ENCODE results near the gene OR4B1. TPM values are rescaled to one million over a fixed set of nuclear protein-coding genes. Genes with fewer than 3 reads are reported as not detected.

OR4B1 gene
- total and polyA plus RNA-seq, 2 experiments from 2014 or later: not detected

DNA sequence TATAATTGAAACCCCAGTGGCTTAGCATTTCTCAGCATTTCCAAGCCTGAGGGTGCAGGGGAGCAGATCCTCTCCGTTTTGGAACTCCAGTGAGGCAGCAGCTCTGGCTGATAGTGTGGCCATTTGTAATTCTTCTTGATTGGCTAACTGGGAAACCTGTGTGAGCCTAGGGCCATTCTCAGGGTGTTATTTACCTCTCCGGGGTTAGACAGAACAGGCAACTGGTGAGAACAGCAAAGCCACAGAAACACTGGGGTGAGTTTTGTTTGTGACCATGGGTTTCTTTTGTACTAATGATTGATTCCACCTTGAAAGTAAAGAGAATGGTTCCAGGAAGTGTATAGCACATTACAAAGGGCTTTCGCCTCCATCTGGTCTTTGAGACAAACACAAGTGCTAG is 25.9 kb downstream of the OR4B1 start (continued):
- TF ChIP-seq, protein P1, sequence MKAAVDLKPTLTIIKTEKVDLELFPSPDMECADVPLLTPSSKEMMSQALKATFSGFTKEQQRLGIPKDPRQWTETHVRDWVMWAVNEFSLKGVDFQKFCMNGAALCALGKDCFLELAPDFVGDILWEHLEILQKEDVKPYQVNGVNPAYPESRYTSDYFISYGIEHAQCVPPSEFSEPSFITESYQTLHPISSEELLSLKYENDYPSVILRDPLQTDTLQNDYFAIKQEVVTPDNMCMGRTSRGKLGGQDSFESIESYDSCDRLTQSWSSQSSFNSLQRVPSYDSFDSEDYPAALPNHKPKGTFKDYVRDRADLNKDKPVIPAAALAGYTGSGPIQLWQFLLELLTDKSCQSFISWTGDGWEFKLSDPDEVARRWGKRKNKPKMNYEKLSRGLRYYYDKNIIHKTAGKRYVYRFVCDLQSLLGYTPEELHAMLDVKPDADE (IDR thresholded peaks at IDR 0.05): no peak

DNA sequence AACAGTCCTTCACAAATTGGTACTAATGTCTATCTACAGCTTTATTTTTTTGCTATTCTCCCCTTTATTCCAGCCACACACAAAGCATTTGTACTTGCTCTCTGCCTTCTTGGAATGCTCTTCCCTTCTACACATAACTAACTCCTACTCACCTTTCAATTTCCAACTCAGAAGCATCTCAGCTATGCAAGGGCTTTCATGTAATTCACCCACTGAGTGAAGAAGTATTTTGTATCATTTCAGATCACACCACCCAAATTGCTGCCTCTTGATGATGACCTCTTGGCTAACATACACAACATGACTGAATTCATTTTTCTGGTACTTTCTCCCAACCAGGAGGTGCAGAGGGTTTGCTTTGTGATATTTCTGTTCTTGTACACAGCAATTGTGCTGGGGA is 28.2 kb downstream of the OR4B1 start, which contains the start of gene OR4X2:
Gene OR4X2, plus strand, starts transcription at position 301 of the 400 bp plus-strand sequence. Its CDS starts 0 bp downstream, at position 301.
- Histone ChIP-seq H3K4me3 (no peak within 1 kb of the TSS), H3K36me3 (ENCODE audit: insufficient read depth) (peaks cover 3% of the 10 kb centered on the region; the same call in 1 of the 2 replicates), H3K27me3 (ENCODE audit: insufficient read depth) (no peaks in the 10 kb centered on the region), H3K79me2 (replicated peaks; ENCODE audit: insufficient read depth) (no peaks in the 10 kb centered on the region), H3K9me2 (ENCODE audit: insufficient read depth) (no peaks in the 10 kb centered on the region), H4K20me1 (replicated peaks; ENCODE audit: insufficient read depth) (no peaks in the 10 kb centered on the region), H2AFZ (no peak within 1 kb of the TSS), H3F3A (replicated peaks; ENCODE audit: low read depth) (no peaks in the 10 kb centered on the region), H3K4me1 (ENCODE audit: insufficient read depth) (no peaks in the 10 kb centered on the region), H3K27ac (ENCODE audit: low read depth) (no peak within 1 kb of the TSS), H3K4me2 (no peak within 1 kb of the TSS)
- Mint-ChIP-seq H3K9me3 (peaks cover 96% of the 10 kb centered on the region), H3K36me3 (ENCODE audit: low read depth) (peaks cover 30% of the 10 kb centered on the region), H3K27ac (no peak within 1 kb of the TSS), H3K4me1 (no peaks in the 10 kb centered on the region), H3K4me3 (no peak within 1 kb of the TSS), H3K27me3 (ENCODE audit: insufficient read depth, low read depth, poor library complexity) (no peaks in the 10 kb centered on the region)
- TF ChIP-seq STAT1 (IDR thresholded peaks at IDR 0.05; ENCODE audit: unreplicated experiment): no peak
- TF ChIP-seq, protein P2, sequence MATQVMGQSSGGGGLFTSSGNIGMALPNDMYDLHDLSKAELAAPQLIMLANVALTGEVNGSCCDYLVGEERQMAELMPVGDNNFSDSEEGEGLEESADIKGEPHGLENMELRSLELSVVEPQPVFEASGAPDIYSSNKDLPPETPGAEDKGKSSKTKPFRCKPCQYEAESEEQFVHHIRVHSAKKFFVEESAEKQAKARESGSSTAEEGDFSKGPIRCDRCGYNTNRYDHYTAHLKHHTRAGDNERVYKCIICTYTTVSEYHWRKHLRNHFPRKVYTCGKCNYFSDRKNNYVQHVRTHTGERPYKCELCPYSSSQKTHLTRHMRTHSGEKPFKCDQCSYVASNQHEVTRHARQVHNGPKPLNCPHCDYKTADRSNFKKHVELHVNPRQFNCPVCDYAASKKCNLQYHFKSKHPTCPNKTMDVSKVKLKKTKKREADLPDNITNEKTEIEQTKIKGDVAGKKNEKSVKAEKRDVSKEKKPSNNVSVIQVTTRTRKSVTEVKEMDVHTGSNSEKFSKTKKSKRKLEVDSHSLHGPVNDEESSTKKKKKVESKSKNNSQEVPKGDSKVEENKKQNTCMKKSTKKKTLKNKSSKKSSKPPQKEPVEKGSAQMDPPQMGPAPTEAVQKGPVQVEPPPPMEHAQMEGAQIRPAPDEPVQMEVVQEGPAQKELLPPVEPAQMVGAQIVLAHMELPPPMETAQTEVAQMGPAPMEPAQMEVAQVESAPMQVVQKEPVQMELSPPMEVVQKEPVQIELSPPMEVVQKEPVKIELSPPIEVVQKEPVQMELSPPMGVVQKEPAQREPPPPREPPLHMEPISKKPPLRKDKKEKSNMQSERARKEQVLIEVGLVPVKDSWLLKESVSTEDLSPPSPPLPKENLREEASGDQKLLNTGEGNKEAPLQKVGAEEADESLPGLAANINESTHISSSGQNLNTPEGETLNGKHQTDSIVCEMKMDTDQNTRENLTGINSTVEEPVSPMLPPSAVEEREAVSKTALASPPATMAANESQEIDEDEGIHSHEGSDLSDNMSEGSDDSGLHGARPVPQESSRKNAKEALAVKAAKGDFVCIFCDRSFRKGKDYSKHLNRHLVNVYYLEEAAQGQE (IDR thresholded peaks at IDR 0.05; ENCODE audit: unreplicated experiment): no peak
- TF ChIP-seq EZH2 (IDR thresholded peaks at IDR 0.05; ENCODE audit: low read depth, unreplicated experiment): no peak
- TF ChIP-seq EZH2phosphoT487 (IDR thresholded peaks at IDR 0.05; ENCODE audit: unreplicated experiment): no peak
- no peak for TF ChIP-seq NANOG (IDR thresholded peaks at IDR 0.05; ENCODE audit: borderline replicate concordance)
- no peak for TF ChIP-seq CREB1 (CRISPR knock-in tag; IDR thresholded peaks at IDR 0.05; ENCODE audit: low read depth)
- no peak for TF ChIP-seq ZNF114 (CRISPR knock-in tag; IDR thresholded peaks at IDR 0.05)
- ATAC-seq (no peak), DNase-seq (ENCODE audit: low spot score) (no peak)

DNA sequence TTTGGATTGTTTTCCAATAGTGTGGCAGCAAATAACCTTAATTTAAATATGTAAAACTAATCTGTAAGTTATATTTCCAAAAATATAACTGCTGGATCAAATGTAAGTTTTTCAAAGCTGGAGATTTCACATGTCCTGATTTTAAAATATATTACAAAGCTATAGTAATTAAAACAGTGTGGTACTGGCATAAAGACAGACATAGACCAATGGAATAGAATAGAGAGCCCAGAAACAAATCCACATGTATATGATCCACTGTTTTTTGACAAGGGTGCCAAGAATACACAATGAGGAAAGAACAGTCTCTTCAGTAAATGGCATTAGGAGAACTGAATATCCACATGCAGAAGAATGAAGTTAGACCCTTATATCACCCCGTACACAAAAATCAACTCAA is 32.3 kb downstream of the OR4B1 start:
- H3K27ac ChIP-seq (ENCODE audit: low read depth): no peak overlapping the region
- H3K27ac Mint-ChIP-seq: no peak overlapping the region
- no peak for TF ChIP-seq EZH2 (IDR thresholded peaks at IDR 0.05; ENCODE audit: low read depth, unreplicated experiment)
- no peak for TF ChIP-seq JUNB (IDR thresholded peaks at IDR 0.05; ENCODE audit: unreplicated experiment)
- no peak for TF ChIP-seq EZH2phosphoT487 (IDR thresholded peaks at IDR 0.05; ENCODE audit: unreplicated experiment)
- no peak for TF ChIP-seq ZNF114 (CRISPR knock-in tag; IDR thresholded peaks at IDR 0.05)
- TF ChIP-seq, protein P2 (IDR thresholded peaks at IDR 0.05; ENCODE audit: unreplicated experiment): no peak
- TF ChIP-seq ZNF331 (CRISPR knock-in tag; IDR thresholded peaks at IDR 0.05; ENCODE audit: low read depth): no peak
- no peak for TF ChIP-seq POLR2AphosphoS5 (IDR thresholded peaks at IDR 0.05; ENCODE audit: low read depth)
- TF ChIP-seq, protein P3, sequence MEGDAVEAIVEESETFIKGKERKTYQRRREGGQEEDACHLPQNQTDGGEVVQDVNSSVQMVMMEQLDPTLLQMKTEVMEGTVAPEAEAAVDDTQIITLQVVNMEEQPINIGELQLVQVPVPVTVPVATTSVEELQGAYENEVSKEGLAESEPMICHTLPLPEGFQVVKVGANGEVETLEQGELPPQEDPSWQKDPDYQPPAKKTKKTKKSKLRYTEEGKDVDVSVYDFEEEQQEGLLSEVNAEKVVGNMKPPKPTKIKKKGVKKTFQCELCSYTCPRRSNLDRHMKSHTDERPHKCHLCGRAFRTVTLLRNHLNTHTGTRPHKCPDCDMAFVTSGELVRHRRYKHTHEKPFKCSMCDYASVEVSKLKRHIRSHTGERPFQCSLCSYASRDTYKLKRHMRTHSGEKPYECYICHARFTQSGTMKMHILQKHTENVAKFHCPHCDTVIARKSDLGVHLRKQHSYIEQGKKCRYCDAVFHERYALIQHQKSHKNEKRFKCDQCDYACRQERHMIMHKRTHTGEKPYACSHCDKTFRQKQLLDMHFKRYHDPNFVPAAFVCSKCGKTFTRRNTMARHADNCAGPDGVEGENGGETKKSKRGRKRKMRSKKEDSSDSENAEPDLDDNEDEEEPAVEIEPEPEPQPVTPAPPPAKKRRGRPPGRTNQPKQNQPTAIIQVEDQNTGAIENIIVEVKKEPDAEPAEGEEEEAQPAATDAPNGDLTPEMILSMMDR (conservative IDR thresholded peaks at IDR 0.05; ENCODE audit: low read depth in 2 of 2): no peak
- no peak for TF ChIP-seq CREB1 (CRISPR knock-in tag; IDR thresholded peaks at IDR 0.05; ENCODE audit: low read depth)
- TF ChIP-seq NANOG (IDR thresholded peaks at IDR 0.05; ENCODE audit: borderline replicate concordance): no peak
- TF ChIP-seq STAT1 (IDR thresholded peaks at IDR 0.05; ENCODE audit: unreplicated experiment): no peak

More for the DNA sequence above, 32.3 kb downstream of the OR4B1 start:
- Mint-ChIP-seq H3K27me3 (ENCODE audit: insufficient read depth, low read depth, poor library complexity) (no peaks in the 10 kb centered on the region), H3K4me1 (no peaks in the 10 kb centered on the region), H3K4me3 (no peak overlapping the region), H3K9me3 (peaks cover 92% of the 10 kb centered on the region), H3K36me3 (ENCODE audit: low read depth) (peaks cover 14% of the 10 kb centered on the region)
- H3K79me2 ChIP-seq (replicated peaks; ENCODE audit: insufficient read depth): no peaks in the 10 kb centered on the region
- DNase-seq (ENCODE audit: low spot score): no peak
- no peaks in the 10 kb centered on the region for H4K20me1 ChIP-seq (replicated peaks; ENCODE audit: insufficient read depth)
- peaks cover 3% of the 10 kb centered on the region; the same call in 1 of the 2 replicates for H3K36me3 ChIP-seq (ENCODE audit: insufficient read depth)
- H2AFZ ChIP-seq: no peak overlapping the region
- H3K4me1 ChIP-seq (ENCODE audit: insufficient read depth): no peaks in the 10 kb centered on the region
- ATAC-seq: no peak
- no peaks in the 10 kb centered on the region for H3F3A ChIP-seq (replicated peaks; ENCODE audit: low read depth)
- no peak overlapping the region for H3K4me2 ChIP-seq
- H3K4me3 ChIP-seq: no peak overlapping the region
- no peaks in the 10 kb centered on the region for H3K27me3 ChIP-seq (ENCODE audit: insufficient read depth)
- H3K9me2 ChIP-seq (ENCODE audit: insufficient read depth): no peaks in the 10 kb centered on the region
